HEK293 (cell line): ENCODE data around the gene RPS6KC1.
"Not testable (repeated sequence)": the region's sequence is repeated elsewhere in the genome, so short reads cannot be mapped to it uniquely, and the experiment has no call there.

Experiments used
- CTCF ChIA-PET: fragments of 350-600 bp; formaldehyde crosslinking; extraction: SDS; loops from one replicate; lab custom pipeline; 2021; ENCODE audit warnings: antibody characterized with exemption; lab: Yijun Ruan, JAX
- POLR2A ChIA-PET: fragments of 300-600 bp; formaldehyde crosslinking; extraction: SDS; loops from one replicate; lab custom pipeline; 2020; ENCODE audit warnings: antibody characterized with exemption, inconsistent platforms; lab: Yijun Ruan, JAX
- H3K27ac ChIP-seq: fragments of 200-500 bp; sonication (Bioruptor generic); 2 replicates; pipeline ENCODE4 v1.5.1; 2014; ENCODE audit warnings: low read depth, low read length, control low read depth, inconsistent platforms; ENCODE audit errors: extremely low read depth
- H3K36me3 ChIP-seq, 2 experiments: fragments of 200-500 bp in 1 of 2; sonication (Bioruptor generic) in 1 of 2; 1 replicate in 1 of 2; 2 replicates in 1 of 2; pipeline ENCODE4 v1.5.1; 2014 to 2017; ENCODE audit warnings: inconsistent platforms in 2 of 2, low read length in 2 of 2; ENCODE audit not compliant: control insufficient read depth in 2 of 2, insufficient read depth in 1 of 2
- H3K4me1 ChIP-seq: fragments of 200-500 bp; sonication (Bioruptor generic); 2 replicates; pipeline ENCODE4 v1.5.1; 2014; ENCODE audit warnings: mild to moderate bottlenecking, low read length, inconsistent platforms; ENCODE audit not compliant: control insufficient read depth, insufficient read depth
- H3K4me3 ChIP-seq: 2 replicates; pipeline ENCODE4 v1.5.1; 2011; ENCODE audit warnings: low read depth, mild to moderate bottlenecking, control low read depth, low read length, moderate library complexity
- H3K9me3 ChIP-seq: fragments of 200-500 bp; sonication (Bioruptor generic); 2 replicates; pipeline ENCODE4 v1.5.1; 2014; ENCODE audit warnings: low read depth, low read length, inconsistent platforms; ENCODE audit not compliant: control insufficient read depth, insufficient read depth
- GLIS2 ChIP-seq: fragments of 450-650 bp; formaldehyde crosslinking; IDR thresholded peaks from 2 replicates; pipeline ENCODE4 v1.5.1; 2016; ENCODE audit warnings: missing biosample characterization, missing genetic modification characterization
- MYNN ChIP-seq: fragments of 450-650 bp; formaldehyde crosslinking; IDR thresholded peaks from 2 replicates; pipeline ENCODE4 v1.5.1; 2016; ENCODE audit warnings: missing biosample characterization, missing genetic modification characterization, borderline replicate concordance
- MZF1 ChIP-seq: fragments of 450-650 bp; formaldehyde crosslinking; IDR thresholded peaks from 2 replicates; pipeline ENCODE4 v1.5.1; 2017; ENCODE audit warnings: missing biosample characterization, missing genetic modification characterization, borderline replicate concordance
- PRDM6 ChIP-seq: fragments of 450-650 bp; formaldehyde crosslinking; IDR thresholded peaks from 2 replicates; pipeline ENCODE4 v1.5.1; 2017; ENCODE audit warnings: missing biosample characterization, missing genetic modification characterization
- REPIN1 ChIP-seq: fragments of 450-650 bp; formaldehyde crosslinking; IDR thresholded peaks from 2 replicates; pipeline ENCODE4 v1.5.1; 2017; ENCODE audit warnings: missing biosample characterization, missing genetic modification characterization, low read depth
- SETDB1 ChIP-seq: IDR thresholded peaks from one replicate; pipeline ENCODE4 v1.6.1; 2017; ENCODE audit warnings: mild to moderate bottlenecking, low read length, moderate library complexity, mixed read lengths; ENCODE audit not compliant: insufficient read length
- SP3 ChIP-seq: fragments of 450-650 bp; formaldehyde crosslinking; IDR thresholded peaks from 2 replicates; pipeline ENCODE4 v1.5.1; 2016; ENCODE audit warnings: missing biosample characterization, missing genetic modification characterization
- ZBTB1 ChIP-seq: fragments of 450-650 bp; formaldehyde crosslinking; IDR thresholded peaks from 2 replicates; pipeline ENCODE4 v1.5.1; 2016; ENCODE audit warnings: missing biosample characterization, missing genetic modification characterization
- ZBTB7A ChIP-seq: fragments of 450-650 bp; formaldehyde crosslinking; IDR thresholded peaks from 2 replicates; pipeline ENCODE4 v1.5.1; 2016; ENCODE audit warnings: low read depth, missing biosample characterization, missing genetic modification characterization
- ZNF132 ChIP-seq: fragments of 450-650 bp; formaldehyde crosslinking; IDR thresholded peaks from 2 replicates; pipeline ENCODE4 v1.5.1; 2017; ENCODE audit warnings: missing biosample characterization, missing genetic modification characterization, borderline replicate concordance
- ZNF146 ChIP-seq: fragments of 450-650 bp; formaldehyde crosslinking; IDR thresholded peaks from 2 replicates; pipeline ENCODE4 v1.5.1; 2016; ENCODE audit warnings: missing biosample characterization, missing genetic modification characterization
- ZNF248 ChIP-seq: fragments of 450-650 bp; formaldehyde crosslinking; IDR thresholded peaks from 2 replicates; pipeline ENCODE4 v1.5.1; 2017; ENCODE audit warnings: missing biosample characterization, missing genetic modification characterization
- ZNF433 ChIP-seq: fragments of 450-650 bp; formaldehyde crosslinking; IDR thresholded peaks from 2 replicates; pipeline ENCODE4 v1.5.1; 2016; ENCODE audit warnings: missing biosample characterization, missing genetic modification characterization, low read depth
- ZNF48 ChIP-seq: fragments of 450-650 bp; formaldehyde crosslinking; IDR thresholded peaks from 2 replicates; pipeline ENCODE4 v1.5.1; 2016; ENCODE audit warnings: missing biosample characterization, missing genetic modification characterization
- ZNF555 ChIP-seq: fragments of 450-650 bp; formaldehyde crosslinking; conservative IDR thresholded peaks from 2 replicates; pipeline ENCODE4 v1.5.1; 2017; ENCODE audit warnings: missing biosample characterization, mild to moderate bottlenecking, missing genetic modification characterization, inconsistent platforms
- ZNF571 ChIP-seq: fragments of 450-650 bp; formaldehyde crosslinking; IDR thresholded peaks from 2 replicates; pipeline ENCODE4 v1.5.0; 2017; ENCODE audit warnings: missing biosample characterization, missing genetic modification characterization
- ZNF629 ChIP-seq: fragments of 450-650 bp; formaldehyde crosslinking; IDR thresholded peaks from 2 replicates; pipeline ENCODE4 v1.5.1; 2017; ENCODE audit warnings: missing biosample characterization, missing genetic modification characterization
- ZNF670 ChIP-seq: fragments of 450-650 bp; formaldehyde crosslinking; IDR thresholded peaks from 2 replicates; pipeline ENCODE4 v1.5.1; 2016; ENCODE audit warnings: missing biosample characterization, missing genetic modification characterization, low read depth
- ZNF777 ChIP-seq: fragments of 450-650 bp; formaldehyde crosslinking; IDR thresholded peaks from 2 replicates; pipeline ENCODE4 v1.5.1; 2017; ENCODE audit warnings: missing biosample characterization, missing genetic modification characterization, borderline replicate concordance
- TF ChIP-seq, protein P1 (sequence below): fragments of 450-650 bp; formaldehyde crosslinking; IDR thresholded peaks from 2 replicates; pipeline ENCODE4 v1.5.1; 2016; ENCODE audit warnings: missing biosample characterization, missing genetic modification characterization
- TF ChIP-seq, protein P2 (sequence below): IDR thresholded peaks from 2 replicates; pipeline ENCODE4 v1.6.1; 2011; ENCODE audit warnings: mild to moderate bottlenecking, low read depth, low read length, borderline replicate concordance

RPS6KC1 gene

DNA sequence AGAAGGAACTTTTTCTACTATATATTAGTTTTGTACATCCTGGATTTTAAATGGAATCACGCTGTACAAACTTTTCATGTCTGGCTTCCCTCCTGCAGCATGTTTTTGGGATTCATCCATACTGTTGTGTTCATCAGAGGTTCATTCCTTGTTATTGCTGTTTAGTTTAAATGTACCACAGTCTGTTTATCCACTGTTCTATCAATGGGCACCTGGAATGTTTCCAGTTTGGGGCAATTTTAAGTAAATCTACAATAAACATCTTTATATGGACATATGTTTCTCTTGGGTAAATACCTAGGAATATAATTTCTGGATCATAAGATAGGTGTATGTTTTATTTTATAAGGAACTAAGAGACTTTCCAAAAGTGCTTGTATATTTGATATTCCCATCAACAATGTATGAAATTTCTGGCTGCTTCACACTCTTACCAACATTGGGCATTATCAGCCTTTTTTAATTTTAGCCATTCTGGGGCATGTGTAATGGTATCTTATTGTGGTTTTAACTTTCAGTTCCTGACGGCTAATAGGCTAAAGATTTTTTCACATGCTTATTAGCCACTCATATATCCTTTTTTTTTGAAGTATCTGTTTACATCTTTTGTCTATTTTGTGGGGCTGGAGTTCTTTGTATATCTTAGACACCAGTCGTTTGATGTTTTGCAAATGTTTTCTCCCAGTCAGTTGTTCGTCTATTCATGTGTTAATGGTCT, 48.8 kb downstream of the RPS6KC1 start:
- no peaks in the 10 kb centered on the region for H3K9me3 ChIP-seq
- POLR2A ChIA-PET, result no interaction called here
- H3K36me3 ChIP-seq, result peaks cover 0 to 4% of the 10 kb centered on the region in 2 experiments; a peak in 1 of 3 replicates
- no peaks in the 10 kb centered on the region for H3K4me1 ChIP-seq
- H3K27ac ChIP-seq, result no peak overlapping the region
- CTCF ChIA-PET, result no interaction called here
- H3K4me3 ChIP-seq, result no peak overlapping the region
- TF ChIP-seq ZNF571 (tag by site-specific recombination), result no peak
- TF ChIP-seq SP3, result no peak
- no peak for TF ChIP-seq ZNF433 (tag by site-specific recombination)
- TF ChIP-seq, protein P1, sequence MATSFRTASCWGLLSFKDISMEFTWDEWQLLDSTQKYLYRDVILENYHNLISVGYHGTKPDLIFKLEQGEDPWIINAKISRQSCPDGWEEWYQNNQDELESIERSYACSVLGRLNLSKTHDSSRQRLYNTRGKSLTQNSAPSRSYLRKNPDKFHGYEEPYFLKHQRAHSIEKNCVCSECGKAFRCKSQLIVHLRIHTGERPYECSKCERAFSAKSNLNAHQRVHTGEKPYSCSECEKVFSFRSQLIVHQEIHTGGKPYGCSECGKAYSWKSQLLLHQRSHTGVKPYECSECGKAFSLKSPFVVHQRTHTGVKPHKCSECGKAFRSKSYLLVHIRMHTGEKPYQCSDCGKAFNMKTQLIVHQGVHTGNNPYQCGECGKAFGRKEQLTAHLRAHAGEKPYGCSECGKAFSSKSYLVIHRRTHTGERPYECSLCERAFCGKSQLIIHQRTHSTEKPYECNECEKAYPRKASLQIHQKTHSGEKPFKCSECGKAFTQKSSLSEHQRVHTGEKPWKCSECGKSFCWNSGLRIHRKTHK, result no peak
- no peak for TF ChIP-seq MYNN (tag by site-specific recombination)
- no peak for TF ChIP-seq ZNF132 (tag by site-specific recombination)
- TF ChIP-seq ZNF670 (tag by site-specific recombination), result no peak
- no peak for TF ChIP-seq ZNF555 (tag by site-specific recombination)
- no peak for TF ChIP-seq ZNF777
- no peak for TF ChIP-seq ZNF248 (tag by site-specific recombination)
- no peak for TF ChIP-seq ZNF48 (tag by site-specific recombination)
- no peak for TF ChIP-seq ZNF629 (tag by site-specific recombination)
- no peak for TF ChIP-seq GLIS2 (tag by site-specific recombination)
- no peak for TF ChIP-seq ZBTB1
- no peak for TF ChIP-seq ZBTB7A
- TF ChIP-seq PRDM6 (tag by site-specific recombination), result no peak
- TF ChIP-seq SETDB1, result no peak
- TF ChIP-seq, protein P2, sequence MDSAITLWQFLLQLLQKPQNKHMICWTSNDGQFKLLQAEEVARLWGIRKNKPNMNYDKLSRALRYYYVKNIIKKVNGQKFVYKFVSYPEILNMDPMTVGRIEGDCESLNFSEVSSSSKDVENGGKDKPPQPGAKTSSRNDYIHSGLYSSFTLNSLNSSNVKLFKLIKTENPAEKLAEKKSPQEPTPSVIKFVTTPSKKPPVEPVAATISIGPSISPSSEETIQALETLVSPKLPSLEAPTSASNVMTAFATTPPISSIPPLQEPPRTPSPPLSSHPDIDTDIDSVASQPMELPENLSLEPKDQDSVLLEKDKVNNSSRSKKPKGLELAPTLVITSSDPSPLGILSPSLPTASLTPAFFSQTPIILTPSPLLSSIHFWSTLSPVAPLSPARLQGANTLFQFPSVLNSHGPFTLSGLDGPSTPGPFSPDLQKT, result no peak
- TF ChIP-seq REPIN1 (tag by site-specific recombination), result no peak
- TF ChIP-seq MZF1 (tag by site-specific recombination), result no peak

GRCh38 chr1:213100565-213100964, 49.5 kb downstream of the RPS6KC1 start:
- POLR2A ChIA-PET, H3K9me3 ChIP-seq, CTCF ChIA-PET, H3K4me3 ChIP-seq, H3K4me1 ChIP-seq, H3K27ac ChIP-seq, H3K36me3 ChIP-seq: not testable (repeated sequence)
- peak; percentile 66 for TF ChIP-seq ZNF146 (tag by site-specific recombination)
